Cardiac ventricle fibroblast (primary cell): ENCODE results near the gene OR2J2. TPM values are rescaled to one million over a fixed set of nuclear protein-coding genes. Genes with fewer than 3 reads are reported as not detected.

ENCODE experiments used
- total RNA-seq: library from RNA; depleted of rRNA; stranded (reverse); fragments of >200 nt; gene quantifications from 2 replicates; pipeline ENCODE4 v1.2.3, GENCODE V29; 2015

Gene OR2J2
- total RNA-seq, result not detected in 2 replicates

DNA sequence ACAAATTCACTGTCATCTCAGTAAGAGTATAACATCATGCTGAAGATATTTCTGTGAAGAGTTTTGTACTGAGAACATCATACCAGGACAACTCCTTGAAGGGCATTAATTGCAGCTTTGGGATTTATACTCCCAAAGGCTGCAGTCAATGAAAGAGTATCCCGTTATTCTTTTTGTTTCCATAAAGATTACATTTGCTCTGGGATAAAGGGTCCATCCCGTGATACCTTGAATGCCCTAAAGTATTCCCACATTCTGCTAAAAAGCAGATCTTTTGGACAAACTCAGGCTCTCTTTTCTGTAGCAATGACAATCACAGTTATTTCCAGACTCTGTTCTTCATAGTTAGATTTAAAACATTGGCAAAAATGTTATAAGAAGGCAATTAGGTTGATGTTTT lies at the start of gene OR2J2:
OR2J2 (plus strand) TSS at position 301 of the 400 bp plus-strand sequence. CDS start 2,729 bp downstream, outside the sequence.

Other genes starting within 250 kb of the OR2J2 start
- 48.5 and 52.8 TPM in 2 replicates for gene TRIM27, start 246.9 kb upstream of the OR2J2 start, total RNA-seq
- gene ZNF311, start 165.6 kb upstream of the OR2J2 start, total RNA-seq, result 0.20 and 0.56 TPM in 2 replicates
- not detected in 2 replicates for gene OR2W1, start 125.7 kb upstream of the OR2J2 start, total RNA-seq
- gene OR2B3, start 83.6 kb upstream of the OR2J2 start, total RNA-seq, result not detected in 2 replicates
- not detected in 2 replicates for gene OR2J1, start 71.4 kb upstream of the OR2J2 start, total RNA-seq
- gene OR2J3, start 62.8 kb upstream of the OR2J2 start, total RNA-seq, result not detected in 2 replicates
- gene OR14J1, start 130.8 kb downstream of the OR2J2 start, total RNA-seq, result not detected in 2 replicates
- gene OR5V1, start 198.0 kb downstream of the OR2J2 start, total RNA-seq, result not detected in 2 replicates
- not detected in 2 replicates for gene OR12D3, start 204.4 kb downstream of the OR2J2 start, total RNA-seq
- gene OR12D2, start 224.7 kb downstream of the OR2J2 start, total RNA-seq, result not detected in 2 replicates
- not detected in 2 replicates for gene OR12D1, start 244.0 kb downstream of the OR2J2 start, total RNA-seq